Right lobe of liver (tissue), 6 donors: ENCODE measurements around the gene DIS3L2. TPM values are rescaled to one million over a fixed set of nuclear protein-coding genes. Genes with fewer than 3 reads are reported as not detected.

ENCODE experiments used
- ATAC-seq, 4 donors: fragments of 200-7000 bp; cut with Tn5 transposase; one replicate each; pipeline ENCODE4 v1.9.1; 2020; ENCODE audit warnings: mild to moderate bottlenecking in 4 of 4, moderate library complexity in 4 of 4
- DNase-seq, 3 donors: peaks; one replicate each; pipeline ENCODE4 v3.0.0-alpha.2; 2020
- H3K27ac ChIP-seq, 3 donors: fragments of 200-600 bp; one replicate each; pipeline ENCODE4 v1.8.0; 2022
- H3K27me3 ChIP-seq, 2 donors: fragments of 200-600 bp; one replicate each; pipeline ENCODE4 v1.8.0; 2022
- H3K36me3 ChIP-seq, 4 donors: fragments of 200-600 bp; sonication (generic) in 1 of 4; one replicate each; pipeline versions ENCODE4 v1.5.1 to v1.8.0; 2017 to 2022; ENCODE audit warnings: control low read depth in 1 of 4
- H3K4me1 ChIP-seq, 4 donors: fragments of 200-600 bp; sonication (generic) in 1 of 4; one replicate each; pipeline versions ENCODE4 v1.5.1 to v1.8.0; 2017 to 2022; ENCODE audit warnings: control low read depth in 1 of 4
- H3K4me3 ChIP-seq, 3 donors: fragments of 200-600 bp; one replicate each; pipeline ENCODE4 v1.8.0; 2022
- H3K9me3 ChIP-seq, 4 donors: fragments of 200-600 bp; sonication (generic) in 1 of 4; one replicate each; pipeline versions ENCODE4 v1.5.1 to v1.8.0; 2017 to 2022; ENCODE audit warnings: control low read depth in 1 of 4
- CTCF ChIP-seq, 4 donors: fragments of 200-600 bp in 3 of 4; fragments of 450-650 bp in 1 of 4; IDR thresholded peaks; one replicate each; pipeline versions ENCODE4 v1.5.1 to v1.8.0; 2016 to 2022; ENCODE audit warnings: antibody characterized with exemption in 4 of 4, mild to moderate bottlenecking in 2 of 4
- POLR2A ChIP-seq: fragments of 450-650 bp; IDR thresholded peaks from one replicate; pipeline ENCODE4 v1.6.1; 2017; ENCODE audit warnings: antibody characterized with exemption, mild to moderate bottlenecking
- WGBS: methylation state at CpG from one replicate; pipeline ENCODE4 v1.1.6; 2018; ENCODE audit warnings: low coverage, low lambda C conversion rate; ENCODE audit not compliant: insufficient coverage; ENCODE audit errors: missing lambda C conversion rate; 5-methylcytosine and 5-hydroxymethylcytosine counted together
- intact Hi-C, 2 donors: fragments of 100-400 bp; cut with DNase I; formaldehyde crosslinking; loops; one replicate each; pipeline versions ENCODE4 v1.11.2 to v1.14.1; 2022
- total RNA-seq, 6 experiments: library from RNA; depleted of rRNA in 2 of 6; stranded (reverse); fragments of >200 nt in 2 of 6; fragmentation: NEBNext Ultra II Directional in 3 of 6; extraction: Animal tissue kit (Norgen Biotek cat#: 25700) in 3 of 6; gene quantifications; one replicate each; pipeline versions ENCODE4 v1.1.0 to v1.2.4, GENCODE V29; 2016 to 2023
- donor health status: DM: no; HTN: yes; CAD: no.
- donor health status: DM: no; HTN: no; CAD: no.
- donor health status: DM: no; HTN: no; CAD: no.
- donor health status: DM: no; HTN: yes; CAD: no.
- donor health status: DM: no; HTN: yes; CAD: no.

Gene DIS3L2
- total RNA-seq, 6 experiments from 2014 or later = 8.1 to 22.3 (median 16.7) TPM

GRCh38 chr2:232292395-232293154, 331.1 kb downstream of the DIS3L2 start:
- DNase-seq = peak in 2 of 3 donors; percentile 44 to 58

GRCh38 chr2:232293191-232293590, 331.7 kb downstream of the DIS3L2 start:
- peak in 1 of 4 donors; percentile 25 for ATAC-seq
- H3K36me3 ChIP-seq = no peaks in the 10 kb centered on the region
- DNase-seq = no peak
- H3K9me3 ChIP-seq = no peaks in the 10 kb centered on the region
- H3K4me3 ChIP-seq = no peak overlapping the region
- TF ChIP-seq POLR2A = no peak
- TF ChIP-seq CTCF (IDR thresholded peaks at IDR 0.05) = no peak
- no peak overlapping the region for H3K27ac ChIP-seq
- 83% methylated on average over 2 of the region's 6 CpGs for WGBS
- intact Hi-C loops = no loop called here
- H3K4me1 ChIP-seq = no peaks in the 10 kb centered on the region
- no peaks in the 10 kb centered on the region for H3K27me3 ChIP-seq

More at GRCh38 chr2:232292395-232293154, 331.1 kb downstream of the DIS3L2 start:
- no peaks in the 10 kb centered on the region for H3K4me1 ChIP-seq
- 81% methylated on average over 7 of the region's 9 CpGs for whole genome bisulfite sequencing
- no peak overlapping the region for H3K4me3 ChIP-seq
- no peaks in the 10 kb centered on the region for H3K27me3 ChIP-seq
- intact Hi-C loops = no loop called here
- peak; percentile 61 to 80 (median 68) for ATAC-seq
- TF ChIP-seq POLR2A = no peak
- peak; percentile 39 to 69 (median 58) for TF ChIP-seq CTCF (IDR thresholded peaks at IDR 0.05)
- no peaks in the 10 kb centered on the region for H3K36me3 ChIP-seq
- H3K27ac ChIP-seq = no peak overlapping the region
- H3K9me3 ChIP-seq = no peaks in the 10 kb centered on the region

- WGBS = 88% methylated on average over 1 of the region's 1 CpG
- TF ChIP-seq CTCF (IDR thresholded peaks at IDR 0.05) (no peak), POLR2A (no peak)
- intact Hi-C loops = no loop called here
Observed at GRCh38 chr2:232295971-232296370, 334.5 kb downstream of the DIS3L2 start.

GRCh38 chr2:232296776-232297525, 335.4 kb downstream of the DIS3L2 start:
- no peak for ATAC-seq
- Histone ChIP-seq H3K4me1 (no peaks in the 10 kb centered on the region), H3K9me3 (no peaks in the 10 kb centered on the region), H3K4me3 (no peak overlapping the region), H3K36me3 (peaks cover 0 to 2% (median 0%) of the 10 kb centered on the region in 4 donors), H3K27me3 (no peaks in the 10 kb centered on the region), H3K27ac (no peak overlapping the region)
- no peak for DNase-seq
- 100% methylated on average over 3 of the region's 3 CpGs for WGBS
- no peak for TF ChIP-seq CTCF (IDR thresholded peaks at IDR 0.05)
- no peak for TF ChIP-seq POLR2A
- intact Hi-C loops = no loop called here

More at GRCh38 chr2:232295971-232296370, 334.5 kb downstream of the DIS3L2 start:
- no peaks in the 10 kb centered on the region for H3K9me3 ChIP-seq
- no peaks in the 10 kb centered on the region for H3K4me1 ChIP-seq
- no peak for DNase-seq
- no peaks in the 10 kb centered on the region for H3K27me3 ChIP-seq
- ATAC-seq = no peak
- H3K36me3 ChIP-seq = peaks cover 0 to 2% (median 0%) of the 10 kb centered on the region in 4 donors
- no peak overlapping the region for H3K4me3 ChIP-seq
- H3K27ac ChIP-seq = no peak overlapping the region
